B cell (primary cell): ENCODE results near the gene OR51B2. TPM values are rescaled to one million over a fixed set of nuclear protein-coding genes. Genes with fewer than 3 reads are reported as not detected.
"Not testable (repeated sequence)": the region's sequence is repeated elsewhere in the genome, so short reads cannot be mapped to it uniquely, and the experiment has no call there.

Experiments used
- ATAC-seq: fragments of 200-7000 bp; cut with Tn5 transposase; one replicate; pipeline ENCODE4 v1.10.0; 2021; ENCODE audit warnings: low read depth, mild to moderate bottlenecking, moderate number of reproducible peaks, moderate library complexity
- CTCF ChIA-PET: fragments of 350-600 bp; sonication (Branson Sonifier 250); formaldehyde crosslinking; loops from one replicate; lab custom pipeline; 2021; ENCODE audit warnings: antibody characterized with exemption, inconsistent platforms; lab: Charles Lee
- POLR2A ChIA-PET: fragments of 350-600 bp; sonication (Branson Sonifier 250); formaldehyde crosslinking; loops from one replicate; lab custom pipeline; 2021; ENCODE audit warnings: antibody characterized with exemption; lab: Charles Lee
- DNase-seq: peaks from one replicate; pipeline ENCODE4 v3.0.0; 2013
- H2AFZ ChIP-seq: 2 replicates; pipeline ENCODE4 v1.6.1; 2012; ENCODE audit warnings: mild to moderate bottlenecking, low read depth, low read length; ENCODE audit not compliant: insufficient read depth, poor library complexity, severe bottlenecking
- H3K27ac ChIP-seq, 2 donors: 1 replicate in 1 of 2; 2 replicates in 1 of 2; pipeline ENCODE4 v1.5.1; 2012 to 2013; ENCODE audit warnings: low read length in 2 of 2, mild to moderate bottlenecking in 2 of 2, moderate library complexity in 1 of 2
- H3K27me3 ChIP-seq, 4 experiments: fragments of 200-600 bp in 1 of 4; sonication (generic) in 1 of 4; replicated peaks in 1 of 4; 1 replicate in 2 of 4; 2 replicates in 2 of 4; pipeline versions ENCODE4 v1.6.1 to v1.7.0; 2013 to 2016; ENCODE audit warnings: low read length in 3 of 4, mild to moderate bottlenecking in 2 of 4, mixed read lengths in 1 of 4, moderate library complexity in 1 of 4; ENCODE audit not compliant: insufficient read depth in 4 of 4, control insufficient read depth in 3 of 4; ENCODE audit errors: control extremely low read depth in 1 of 4
- H3K36me3 ChIP-seq, 2 experiments: replicated peaks in 1 of 2; 1 replicate in 1 of 2; 2 replicates in 1 of 2; pipeline versions ENCODE4 v1.6.1 to v1.7.1; 2013; ENCODE audit warnings: low read length in 1 of 2; ENCODE audit not compliant: insufficient read depth in 2 of 2, control insufficient read depth in 1 of 2; ENCODE audit errors: control extremely low read depth in 1 of 2, extremely low read depth in 1 of 2
- H3K4me1 ChIP-seq, 2 donors: fragments of 200-600 bp in 1 of 2; sonication (generic) in 1 of 2; 1 replicate in 1 of 2; 2 replicates in 1 of 2; pipeline versions ENCODE4 v1.5.1 to v1.6.1; 2013 to 2017; ENCODE audit warnings: low read length in 2 of 2; ENCODE audit not compliant: control insufficient read depth in 2 of 2, insufficient read depth in 2 of 2
- H3K4me2 ChIP-seq: replicated peaks from 2 replicates; pipeline ENCODE3; 2012; ENCODE audit warnings: mild to moderate bottlenecking, low read depth, low read length; ENCODE audit not compliant: poor library complexity, severe bottlenecking
- H3K4me3 ChIP-seq, 5 experiments: fragments of 200-600 bp in 1 of 5; sonication (generic) in 1 of 5; 1 replicate in 3 of 5; 2 replicates in 2 of 5; pipeline versions ENCODE4 v1.5.1 to v1.7.0; 2011 to 2016; ENCODE audit warnings: low read length in 4 of 5, mild to moderate bottlenecking in 4 of 5, low read depth in 2 of 5, control low read depth in 1 of 5, moderate library complexity in 1 of 5; ENCODE audit not compliant: insufficient read depth in 1 of 5; ENCODE audit errors: control extremely low read depth in 1 of 5, extremely low read depth in 1 of 5
- H3K79me2 ChIP-seq: fragments of 200-600 bp; sonication (generic); one replicate; pipeline ENCODE4 v1.6.0; 2016; ENCODE audit warnings: low read length; ENCODE audit not compliant: control insufficient read depth, insufficient read depth
- H3K9ac ChIP-seq: fragments of 200-600 bp; sonication (generic); 2 replicates; pipeline ENCODE4 v1.6.1; 2017; ENCODE audit warnings: mild to moderate bottlenecking, low read length, moderate library complexity
- H3K9me3 ChIP-seq, 3 donors: one replicate each; pipeline versions ENCODE4 v1.6.1 to v1.7.1; 2013; ENCODE audit warnings: low read length in 2 of 3; ENCODE audit not compliant: control insufficient read depth in 2 of 3, insufficient read depth in 1 of 3; ENCODE audit errors: control extremely low read depth in 1 of 3
- H4K20me1 ChIP-seq: 2 replicates; pipeline ENCODE4 v1.6.0; 2012; ENCODE audit warnings: mild to moderate bottlenecking, low read length; ENCODE audit not compliant: insufficient read depth, control insufficient read depth, poor library complexity, severe bottlenecking
- H3K27ac Mint-ChIP-seq: one replicate; pipeline ENCODE4 v1.8.0; 2021; ENCODE audit warnings: mixed read lengths
- H3K27me3 Mint-ChIP-seq: one replicate; pipeline ENCODE4 v1.8.0; 2021; ENCODE audit warnings: mixed read lengths
- H3K4me1 Mint-ChIP-seq: one replicate; pipeline ENCODE4 v1.8.0; 2021; ENCODE audit warnings: mixed read lengths
- H3K4me3 Mint-ChIP-seq: one replicate; pipeline ENCODE4 v1.8.0; 2021; ENCODE audit warnings: mixed read lengths
- H3K9me3 Mint-ChIP-seq: one replicate; pipeline ENCODE4 v1.8.0; 2022; ENCODE audit warnings: mixed read lengths; ENCODE audit not compliant: insufficient read depth
- EZH2 ChIP-seq: IDR thresholded peaks from 2 replicates; pipeline ENCODE4 v1.6.1; 2012; ENCODE audit warnings: borderline replicate concordance, low read depth, mild to moderate bottlenecking, moderate library complexity, low read length; ENCODE audit not compliant: insufficient read depth, poor library complexity, severe bottlenecking
- WGBS: methylation state at CpG from one replicate; pipeline ENCODE4 v1.1.5; 2013; ENCODE audit warnings: missing lambda C conversion rate; ENCODE audit not compliant: insufficient coverage; 5-methylcytosine and 5-hydroxymethylcytosine counted together
- intact Hi-C: fragments of 100-400 bp; cut with micrococcal nuclease; formaldehyde crosslinking; loops from one replicate; pipeline ENCODE4 v1.10.0; 2022
- polyA plus RNA-seq: library from polyadenylated mRNA; depleted of rRNA; stranded (reverse); fragments of >200 nt; gene quantifications from 2 replicates; pipeline ENCODE4 v1.2.3, GENCODE V29; 2012
- total RNA-seq, 2 donors: library from RNA; stranded (reverse); fragments of 120-200 nt in 1 of 2; gene quantifications; 1 replicate in 1 of 2; 2 replicates in 1 of 2; pipeline versions ENCODE4 v1.2.3 to v1.2.4, GENCODE V29; 2013 to 2022
- TF ChIP-seq, protein P1 (sequence below): fragments of 200-600 bp; IDR thresholded peaks from one replicate; pipeline ENCODE4 v1.8.0; 2022; ENCODE audit warnings: antibody characterized with exemption, mild to moderate bottlenecking

The OR51B2 gene
- total and polyA plus RNA-seq, 2 donors (not counting 1 experiment from before 2014, with no cell fraction given) = not detected

DNA sequence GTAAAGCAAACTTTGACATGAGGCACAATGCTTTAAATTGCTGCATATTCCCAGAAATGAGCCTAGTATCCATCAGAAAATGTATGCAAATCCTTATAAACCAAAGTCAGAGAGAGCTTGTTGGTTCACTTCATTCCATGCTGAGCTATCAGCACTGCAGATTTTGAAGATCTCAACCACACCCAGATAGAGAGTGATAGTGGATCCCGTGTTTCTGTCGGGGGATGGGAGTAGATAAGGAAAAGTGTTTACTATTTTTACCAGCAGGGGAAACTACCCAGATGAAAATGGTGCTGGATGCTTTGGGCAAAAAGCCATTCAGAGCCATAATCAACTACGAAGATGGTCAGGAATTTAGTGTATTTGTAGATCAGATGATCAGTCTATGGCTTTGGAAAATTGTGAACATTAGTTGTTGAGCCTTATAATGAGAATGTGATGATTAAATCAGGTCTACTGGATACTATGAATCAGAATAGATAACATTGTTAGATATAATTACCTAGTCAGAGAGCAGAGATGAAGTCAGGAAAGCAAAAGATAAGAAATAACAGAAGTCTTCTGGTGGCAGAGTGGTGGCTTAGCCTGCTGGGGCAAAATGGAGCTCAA is 38.0 kb upstream of the OR51B2 start:
- Mint-ChIP-seq H3K27ac (no peak overlapping the region), H3K27me3 (peaks cover 9% of the 10 kb centered on the region), H3K9me3 (peaks cover 2% of the 10 kb centered on the region), H3K4me1 (no peaks in the 10 kb centered on the region), H3K4me3 (no peak overlapping the region)
- DNase-seq (no peak), ATAC-seq (no peak)
- H4K20me1 ChIP-seq = no peaks in the 10 kb centered on the region
- WGBS = 87% methylated on average over 2 of the region's 3 CpGs
- no peaks in the 10 kb centered on the region for H3K4me1 ChIP-seq
- TF ChIP-seq, protein P1, sequence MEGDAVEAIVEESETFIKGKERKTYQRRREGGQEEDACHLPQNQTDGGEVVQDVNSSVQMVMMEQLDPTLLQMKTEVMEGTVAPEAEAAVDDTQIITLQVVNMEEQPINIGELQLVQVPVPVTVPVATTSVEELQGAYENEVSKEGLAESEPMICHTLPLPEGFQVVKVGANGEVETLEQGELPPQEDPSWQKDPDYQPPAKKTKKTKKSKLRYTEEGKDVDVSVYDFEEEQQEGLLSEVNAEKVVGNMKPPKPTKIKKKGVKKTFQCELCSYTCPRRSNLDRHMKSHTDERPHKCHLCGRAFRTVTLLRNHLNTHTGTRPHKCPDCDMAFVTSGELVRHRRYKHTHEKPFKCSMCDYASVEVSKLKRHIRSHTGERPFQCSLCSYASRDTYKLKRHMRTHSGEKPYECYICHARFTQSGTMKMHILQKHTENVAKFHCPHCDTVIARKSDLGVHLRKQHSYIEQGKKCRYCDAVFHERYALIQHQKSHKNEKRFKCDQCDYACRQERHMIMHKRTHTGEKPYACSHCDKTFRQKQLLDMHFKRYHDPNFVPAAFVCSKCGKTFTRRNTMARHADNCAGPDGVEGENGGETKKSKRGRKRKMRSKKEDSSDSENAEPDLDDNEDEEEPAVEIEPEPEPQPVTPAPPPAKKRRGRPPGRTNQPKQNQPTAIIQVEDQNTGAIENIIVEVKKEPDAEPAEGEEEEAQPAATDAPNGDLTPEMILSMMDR = no peak
- no peak for TF ChIP-seq EZH2
- intact Hi-C loops = no loop called here
- no peaks in the 10 kb centered on the region for H3K9me3 ChIP-seq
- H3K9ac ChIP-seq = no peak overlapping the region
- no peak overlapping the region for H3K4me2 ChIP-seq
- no peaks in the 10 kb centered on the region for H3K36me3 ChIP-seq
- H3K27me3 ChIP-seq = no peaks in the 10 kb centered on the region
- POLR2A ChIA-PET = no interaction called here
- H3K27ac ChIP-seq = no peak overlapping the region
- CTCF ChIA-PET = no interaction called here
- H3K4me3 ChIP-seq = no peak overlapping the region
- H2AFZ ChIP-seq = no peak overlapping the region
- H3K79me2 ChIP-seq = no peaks in the 10 kb centered on the region

DNA sequence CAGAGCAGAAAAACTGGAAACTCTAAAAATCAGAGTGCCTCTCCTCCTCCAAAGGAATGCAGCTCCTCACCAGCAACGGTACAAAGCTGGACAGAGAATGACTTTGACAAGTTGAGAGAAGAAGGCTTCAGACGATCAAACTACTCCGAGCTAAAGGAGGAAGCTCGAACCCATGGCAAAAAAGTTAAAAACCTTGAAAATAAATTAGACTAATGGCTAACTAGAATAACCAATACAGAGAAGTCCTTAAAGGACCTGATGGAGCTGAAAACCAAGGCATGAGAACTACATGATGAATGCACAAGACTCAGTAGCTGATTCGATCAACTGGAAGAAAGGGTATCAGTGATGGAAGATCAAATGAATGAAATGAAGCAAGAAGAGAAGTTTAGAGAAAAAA is 31.9 kb upstream of the OR51B2 start:
- H3K79me2 ChIP-seq, H3K4me1 ChIP-seq, DNase-seq, intact Hi-C loops, H3K27me3 Mint-ChIP-seq, H3K4me1 Mint-ChIP-seq, H3K36me3 ChIP-seq, H2AFZ ChIP-seq, H3K9me3 ChIP-seq, H4K20me1 ChIP-seq, H3K27ac Mint-ChIP-seq, POLR2A ChIA-PET, H3K9me3 Mint-ChIP-seq, H3K4me3 Mint-ChIP-seq, CTCF ChIA-PET, H3K9ac ChIP-seq, H3K27ac ChIP-seq, ATAC-seq, H3K4me2 ChIP-seq, H3K4me3 ChIP-seq, H3K27me3 ChIP-seq: not testable (repeated sequence)
- no CpG with 5 or more reads among the region's 5 CpGs for WGBS
